HUES6 (cell line): Measurements from ENCODE around the gene POC5.

Source experiments
- H3K27ac ChIP-seq: 2 replicates; pipeline ENCODE4 v1.7.0; 2013; ENCODE audit warnings: low read depth, mild to moderate bottlenecking, low read length, inconsistent platforms
- H3K27me3 ChIP-seq: 2 replicates; pipeline ENCODE4 v1.6.1; 2013; ENCODE audit warnings: low read length; ENCODE audit not compliant: control insufficient read depth, insufficient read depth
- H3K36me3 ChIP-seq: 2 replicates; pipeline ENCODE4 v1.6.1; 2013; ENCODE audit warnings: low read length; ENCODE audit not compliant: control insufficient read depth, insufficient read depth
- H3K4me1 ChIP-seq: 2 replicates; pipeline ENCODE4 v1.6.1; 2013; ENCODE audit warnings: low read length; ENCODE audit not compliant: control insufficient read depth, insufficient read depth
- H3K4me3 ChIP-seq: 2 replicates; pipeline ENCODE4 v1.5.1; 2013; ENCODE audit warnings: low read depth, low read length
- H3K9ac ChIP-seq: one replicate; pipeline ENCODE4 v1.6.1; 2013; ENCODE audit warnings: mild to moderate bottlenecking, low read length
- H3K9me3 ChIP-seq: 2 replicates; pipeline ENCODE4 v1.6.1; 2013; ENCODE audit warnings: low read depth, low read length; ENCODE audit not compliant: control insufficient read depth, insufficient read depth

The POC5 gene

DNA sequence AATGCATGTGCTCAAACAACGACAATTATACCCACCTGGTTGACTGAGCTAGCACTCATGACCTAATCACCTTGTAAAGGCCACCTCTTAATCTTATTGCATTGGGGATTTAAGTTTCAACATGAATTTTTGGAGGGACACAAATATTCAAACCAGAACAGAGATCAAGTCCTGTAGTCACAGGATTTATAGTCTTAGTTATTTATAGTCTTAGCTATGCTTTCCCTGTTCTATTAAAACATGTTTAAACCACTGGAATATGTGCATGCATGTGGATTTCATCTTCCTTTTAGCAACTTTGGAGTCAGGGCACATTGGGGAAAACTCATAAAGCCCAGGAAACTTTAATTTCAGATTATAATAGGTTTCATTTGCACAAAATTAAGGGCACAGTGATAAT is 79.3 kb downstream of the POC5 start:
- Histone ChIP-seq H3K4me3 (no peak overlapping the region), H3K27me3 (no peaks in the 10 kb centered on the region), H3K27ac (no peak overlapping the region), H3K9ac (no peak overlapping the region), H3K9me3 (no peaks in the 10 kb centered on the region; the same call in 1 of the 2 replicates), H3K4me1 (no peaks in the 10 kb centered on the region), H3K36me3 (no peaks in the 10 kb centered on the region)

DNA sequence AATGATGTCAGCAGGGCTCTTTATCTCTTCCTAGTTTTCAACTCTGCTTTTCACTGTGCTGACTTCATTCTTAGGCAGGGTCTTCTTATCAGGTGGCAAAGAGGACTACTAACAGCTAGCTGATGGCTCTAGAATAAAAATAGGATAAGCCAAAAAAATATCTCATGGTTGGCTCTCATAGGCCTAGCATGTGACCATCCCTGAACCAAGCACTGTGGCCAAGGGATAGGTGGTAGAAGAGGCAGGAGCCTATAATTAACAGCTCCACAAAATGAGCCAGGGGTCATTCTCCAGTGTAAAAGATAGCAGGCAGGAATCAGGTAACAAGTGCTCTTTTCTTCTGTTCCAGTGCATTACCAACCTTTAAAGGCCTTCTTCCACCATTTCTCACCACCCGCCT is 84.9 kb downstream of the POC5 start:
- Histone ChIP-seq H3K27me3 (no peaks in the 10 kb centered on the region), H3K27ac (no peak overlapping the region), H3K9ac (no peak overlapping the region), H3K4me1 (no peaks in the 10 kb centered on the region), H3K4me3 (no peak overlapping the region), H3K9me3 (no peaks in the 10 kb centered on the region; the same call in 1 of the 2 replicates), H3K36me3 (no peaks in the 10 kb centered on the region)

DNA sequence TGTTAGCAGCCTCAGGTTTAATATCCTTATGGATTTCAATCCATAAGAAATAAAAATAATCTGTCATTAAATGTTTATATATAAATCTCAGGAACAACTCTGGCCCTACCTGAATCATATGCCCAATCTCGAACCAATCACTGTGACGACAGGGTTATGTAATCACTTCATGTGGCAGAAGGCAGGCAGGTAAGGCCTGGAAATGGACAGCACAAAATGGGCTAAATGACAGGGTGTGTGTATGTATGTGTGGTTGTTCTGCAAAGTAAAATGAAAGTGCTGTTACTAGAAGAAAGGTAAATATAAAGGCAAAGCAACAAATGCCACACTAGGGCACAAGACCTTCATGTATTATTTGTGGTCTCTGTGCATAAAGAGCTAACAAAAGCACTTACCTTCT is 86.4 kb downstream of the POC5 start:
- no peak overlapping the region for H3K9ac ChIP-seq
- no peaks in the 10 kb centered on the region for H3K27me3 ChIP-seq
- H3K4me3 ChIP-seq = no peak overlapping the region
- no peak overlapping the region for H3K27ac ChIP-seq
- no peaks in the 10 kb centered on the region for H3K4me1 ChIP-seq
- H3K36me3 ChIP-seq = no peaks in the 10 kb centered on the region
- no peaks in the 10 kb centered on the region; the same call in 1 of the 2 replicates for H3K9me3 ChIP-seq

DNA sequence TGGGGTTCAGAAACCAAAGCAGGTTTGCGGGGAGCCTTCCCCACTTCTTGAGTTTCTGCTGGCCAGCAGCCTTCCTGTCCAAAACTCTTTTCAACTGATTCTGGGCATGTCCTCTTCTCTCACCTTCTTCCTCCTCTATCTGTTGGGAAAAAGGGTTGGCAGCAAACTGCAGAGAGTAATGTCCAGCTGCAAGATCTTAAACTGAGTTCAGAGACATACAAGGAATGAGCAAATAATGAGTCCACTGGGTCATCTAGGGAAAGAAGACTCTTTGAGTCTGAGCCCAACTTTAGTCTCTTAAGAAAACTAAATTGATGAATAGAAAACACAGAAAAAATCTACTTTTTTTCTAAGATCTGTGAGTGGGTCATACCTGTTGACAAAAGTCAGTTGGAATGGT is 89.4 kb downstream of the POC5 start:
- Histone ChIP-seq H3K9ac (no peak overlapping the region), H3K4me3 (no peak overlapping the region), H3K4me1 (peaks cover 6% of the 10 kb centered on the region; the same call in 1 of the 2 replicates), H3K27me3 (no peaks in the 10 kb centered on the region), H3K36me3 (no peaks in the 10 kb centered on the region), H3K27ac (no peak overlapping the region), H3K9me3 (no peaks in the 10 kb centered on the region)

DNA sequence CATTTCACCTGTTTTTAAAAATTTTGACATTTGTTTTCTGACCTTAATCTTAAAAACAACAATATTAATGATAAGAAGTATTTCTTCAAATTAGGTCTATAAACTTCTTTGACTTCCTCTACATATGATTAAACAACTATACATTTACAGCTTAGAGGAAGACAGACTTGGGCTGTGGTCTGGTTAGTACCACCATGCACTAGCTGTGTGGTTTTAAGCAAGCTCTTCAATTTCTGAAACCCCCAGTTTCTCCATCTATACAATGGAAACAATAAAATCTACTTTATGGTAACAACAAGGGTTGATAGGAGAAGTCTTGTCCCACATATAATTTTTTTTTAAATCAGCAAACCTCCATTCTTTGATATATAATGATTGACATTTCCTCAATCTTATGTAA is 90.3 kb downstream of the POC5 start:
- Histone ChIP-seq H3K36me3 (no peaks in the 10 kb centered on the region), H3K27me3 (no peaks in the 10 kb centered on the region), H3K4me1 (peaks cover 6% of the 10 kb centered on the region; the same call in 1 of the 2 replicates), H3K9ac (no peak overlapping the region), H3K9me3 (no peaks in the 10 kb centered on the region), H3K4me3 (no peak overlapping the region), H3K27ac (no peak overlapping the region)
